ENCODE results near the gene ZBTB46.

GRCh38 chr20:63749597-63750508 is 81.2 kb downstream of the ZBTB46 start:
- TF ChIP-seq, protein P1, sequence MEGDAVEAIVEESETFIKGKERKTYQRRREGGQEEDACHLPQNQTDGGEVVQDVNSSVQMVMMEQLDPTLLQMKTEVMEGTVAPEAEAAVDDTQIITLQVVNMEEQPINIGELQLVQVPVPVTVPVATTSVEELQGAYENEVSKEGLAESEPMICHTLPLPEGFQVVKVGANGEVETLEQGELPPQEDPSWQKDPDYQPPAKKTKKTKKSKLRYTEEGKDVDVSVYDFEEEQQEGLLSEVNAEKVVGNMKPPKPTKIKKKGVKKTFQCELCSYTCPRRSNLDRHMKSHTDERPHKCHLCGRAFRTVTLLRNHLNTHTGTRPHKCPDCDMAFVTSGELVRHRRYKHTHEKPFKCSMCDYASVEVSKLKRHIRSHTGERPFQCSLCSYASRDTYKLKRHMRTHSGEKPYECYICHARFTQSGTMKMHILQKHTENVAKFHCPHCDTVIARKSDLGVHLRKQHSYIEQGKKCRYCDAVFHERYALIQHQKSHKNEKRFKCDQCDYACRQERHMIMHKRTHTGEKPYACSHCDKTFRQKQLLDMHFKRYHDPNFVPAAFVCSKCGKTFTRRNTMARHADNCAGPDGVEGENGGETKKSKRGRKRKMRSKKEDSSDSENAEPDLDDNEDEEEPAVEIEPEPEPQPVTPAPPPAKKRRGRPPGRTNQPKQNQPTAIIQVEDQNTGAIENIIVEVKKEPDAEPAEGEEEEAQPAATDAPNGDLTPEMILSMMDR (conservative IDR thresholded peaks at IDR 0.05 in 1 of 2, IDR thresholded peaks at IDR 0.05 in 1 of 2; ENCODE audit: low read depth in 1 of 2, low read length in 2 of 2) = no peak
- no peak for TF ChIP-seq EZH2 (IDR thresholded peaks at IDR 0.05; ENCODE audit: low read length, missing control alignments)
